ENCODE data around the gene CLCN3. TPM values are rescaled to one million over a fixed set of nuclear protein-coding genes. Genes with fewer than 3 reads are reported as not detected.
"Not testable (repeated sequence)": the region's sequence is repeated elsewhere in the genome, so short reads cannot be mapped to it uniquely, and the experiment has no call there.

CLCN3 gene
- total RNA-seq, 1 donor from 2014 or later = 26.6 TPM

- H3K27me3 Mint-ChIP-seq = no peaks in the 10 kb centered on the region
- intact Hi-C loops (cut with micrococcal nuclease) = no loop called here
Measured at GRCh38 chr4:169723207-169723965, 103.0 kb downstream of the CLCN3 start.

GRCh38 chr4:169724260-169724659 is 103.9 kb downstream of the CLCN3 start:
- Mint-ChIP-seq H3K9me3 (no peaks in the 10 kb centered on the region), H3K27ac (no peak overlapping the region), H3K4me1 (peaks cover 9% of the 10 kb centered on the region), H3K4me3 (no peak overlapping the region), H3K27me3 (no peaks in the 10 kb centered on the region), H3K36me3 (ENCODE audit: low read depth) (peaks cover 14% of the 10 kb centered on the region)
- intact Hi-C loops (cut with micrococcal nuclease) = no loop called here
- DNase-seq = no peak

More at GRCh38 chr4:169723207-169723965, 103.0 kb downstream of the CLCN3 start:
- DNase-seq = no peak
- peaks cover 9% of the 10 kb centered on the region for H3K4me1 Mint-ChIP-seq
- H3K36me3 Mint-ChIP-seq (ENCODE audit: low read depth) = peaks cover 14% of the 10 kb centered on the region
- H3K9me3 Mint-ChIP-seq = no peaks in the 10 kb centered on the region
- no peak overlapping the region for H3K4me3 Mint-ChIP-seq
- H3K27ac Mint-ChIP-seq = no peak overlapping the region

GRCh38 chr4:169727616-169728015 is 107.2 kb downstream of the CLCN3 start:
- Mint-ChIP-seq H3K36me3 (ENCODE audit: low read depth) (peaks cover 19% of the 10 kb centered on the region), H3K27me3 (no peaks in the 10 kb centered on the region), H3K9me3 (no peaks in the 10 kb centered on the region), H3K27ac (no peak overlapping the region), H3K4me3 (no peak overlapping the region), H3K4me1 (no peaks in the 10 kb centered on the region)
- DNase-seq = no peak
- intact Hi-C loops (cut with micrococcal nuclease) = no loop called here

GRCh38 chr4:169730564-169730963 is 110.2 kb downstream of the CLCN3 start:
- intact Hi-C loops (cut with micrococcal nuclease) = no loop called here
- Mint-ChIP-seq H3K9me3 (no peaks in the 10 kb centered on the region), H3K27ac (no peak overlapping the region), H3K4me1 (no peaks in the 10 kb centered on the region), H3K27me3 (no peaks in the 10 kb centered on the region), H3K36me3 (ENCODE audit: low read depth) (peaks cover 25% of the 10 kb centered on the region), H3K4me3 (no peak overlapping the region)
- DNase-seq = no peak

- peaks cover 25% of the 10 kb centered on the region for H3K36me3 Mint-ChIP-seq (ENCODE audit: low read depth)
- H3K27me3 Mint-ChIP-seq; H3K27ac Mint-ChIP-seq; intact Hi-C loops (cut with micrococcal nuclease); H3K4me1 Mint-ChIP-seq; H3K4me3 Mint-ChIP-seq; DNase-seq; H3K9me3 Mint-ChIP-seq: not testable (repeated sequence)
Measured at GRCh38 chr4:169738604-169739003, 118.2 kb downstream of the CLCN3 start.

GRCh38 chr4:169741569-169741968 is 121.2 kb downstream of the CLCN3 start:
- Mint-ChIP-seq H3K27me3 (no peaks in the 10 kb centered on the region), H3K36me3 (ENCODE audit: low read depth) (peaks cover 19% of the 10 kb centered on the region), H3K9me3 (no peaks in the 10 kb centered on the region), H3K27ac (no peak overlapping the region), H3K4me1 (peaks cover 2% of the 10 kb centered on the region), H3K4me3 (no peak overlapping the region)
- intact Hi-C loops (cut with micrococcal nuclease) = loop anchor here (2.0 kb wide), 1 partner anchor 15 kb away; the partner anchor contains the start of gene HPF1
- no peak for DNase-seq

GRCh38 chr4:169744601-169745000 is 124.2 kb downstream of the CLCN3 start:
- intact Hi-C loops (cut with micrococcal nuclease) = no loop called here
- Mint-ChIP-seq H3K4me3 (no peak overlapping the region), H3K4me1 (peaks cover 2% of the 10 kb centered on the region), H3K27ac (no peak overlapping the region), H3K27me3 (no peaks in the 10 kb centered on the region), H3K9me3 (no peaks in the 10 kb centered on the region), H3K36me3 (ENCODE audit: low read depth) (peaks cover 14% of the 10 kb centered on the region)
- no peak for DNase-seq

- no peaks in the 10 kb centered on the region for H3K27me3 Mint-ChIP-seq
- H3K4me1 Mint-ChIP-seq = peaks cover 2% of the 10 kb centered on the region
- intact Hi-C loops (cut with micrococcal nuclease) = no loop called here
- no peak for DNase-seq
- no peak overlapping the region for H3K27ac Mint-ChIP-seq
- H3K36me3 Mint-ChIP-seq (ENCODE audit: low read depth) = peaks cover 16% of the 10 kb centered on the region
- H3K9me3 Mint-ChIP-seq = no peaks in the 10 kb centered on the region
- H3K4me3 Mint-ChIP-seq = no peak overlapping the region
Measured at GRCh38 chr4:169745291-169745690, 124.9 kb downstream of the CLCN3 start.

- Mint-ChIP-seq H3K27me3 (peaks cover 9% of the 10 kb centered on the region), H3K27ac (peak overlapping the region; percentile 36), H3K36me3 (ENCODE audit: low read depth) (peaks cover 11% of the 10 kb centered on the region), H3K9me3 (no peaks in the 10 kb centered on the region), H3K4me3 (peak overlapping the region; percentile 89), H3K4me1 (peaks cover 20% of the 10 kb centered on the region)
- intact Hi-C loops (cut with micrococcal nuclease) = loop anchor here (1.0 to 10.0 kb wide), 6 partner anchors 16 to 1442 kb away; partner anchors contain the start of genes CBR4, DDX60, MFAP3L and NEK1
- peak; percentile 63 for DNase-seq
Measured at GRCh38 chr4:169756971-169757574, 136.7 kb downstream of the CLCN3 start.

GRCh38 chr4:169757575-169758184 is 137.3 kb downstream of the CLCN3 start, which contains the start of gene HPF1:
Gene HPF1 (minus strand): TSS chr4:169757944. CDS start chr4:169757877, 67 bp downstream.
- Mint-ChIP-seq H3K4me1 (peaks cover 20% of the 10 kb centered on the region), H3K27ac (peak within 1 kb of the TSS; percentile 36), H3K4me3 (peak within 1 kb of the TSS; percentile 89), H3K9me3 (no peaks in the 10 kb centered on the region), H3K27me3 (peaks cover 10% of the 10 kb centered on the region), H3K36me3 (ENCODE audit: low read depth) (peaks cover 7% of the 10 kb centered on the region)
- intact Hi-C loops (cut with micrococcal nuclease) = loop anchor here (1.0 to 10.0 kb wide), 6 partner anchors 17 to 1443 kb away; partner anchors contain the start of genes CBR4, DDX60, MFAP3L and NEK1
- DNase-seq = peak; percentile 98

GRCh38 chr4:169758401-169758962 is 138.1 kb downstream of the CLCN3 start:
- Mint-ChIP-seq H3K27ac (no peak overlapping the region), H3K27me3 (peaks cover 13% of the 10 kb centered on the region), H3K4me1 (peaks cover 20% of the 10 kb centered on the region)

GRCh38 chr4:169761846-169762245 is 141.5 kb downstream of the CLCN3 start:
- peaks cover 7% of the 10 kb centered on the region for H3K4me1 Mint-ChIP-seq
- no peak for DNase-seq
- intact Hi-C loops (cut with micrococcal nuclease) = no loop called here
- peaks cover 14% of the 10 kb centered on the region for H3K27me3 Mint-ChIP-seq
- H3K4me3 Mint-ChIP-seq = no peak overlapping the region
- H3K27ac Mint-ChIP-seq = no peak overlapping the region
- H3K36me3 Mint-ChIP-seq (ENCODE audit: low read depth) = no peaks in the 10 kb centered on the region
- H3K9me3 Mint-ChIP-seq = no peaks in the 10 kb centered on the region

More at GRCh38 chr4:169758401-169758962, 138.1 kb downstream of the CLCN3 start:
- peaks cover 3% of the 10 kb centered on the region for H3K36me3 Mint-ChIP-seq (ENCODE audit: low read depth)
- intact Hi-C loops (cut with micrococcal nuclease) = loop anchor here (10.0 kb wide), 2 partner anchors 744 to 1444 kb away; partner anchors contain the start of genes CBR4 and DDX60
- no peak for DNase-seq
- no peaks in the 10 kb centered on the region for H3K9me3 Mint-ChIP-seq
- peak overlapping the region; percentile 89 for H3K4me3 Mint-ChIP-seq

GRCh38 chr4:169765835-169766234 is 145.5 kb downstream of the CLCN3 start:
- Mint-ChIP-seq H3K4me3 (no peak overlapping the region), H3K36me3 (ENCODE audit: low read depth) (no peaks in the 10 kb centered on the region), H3K27me3 (peaks cover 17% of the 10 kb centered on the region), H3K27ac (no peak overlapping the region), H3K4me1 (no peaks in the 10 kb centered on the region), H3K9me3 (no peaks in the 10 kb centered on the region)
- no peak for DNase-seq
- intact Hi-C loops (cut with micrococcal nuclease) = no loop called here

Data from activated CD4-positive, alpha-beta T cell treated with anti-CD3 and anti-CD28 coated beads, Interleukin-2, amount 10 ng/mL, durations not matched to agents 24 days and 14 days (primary cell).